ENCODE measurements around the gene NMBR.

- TF ChIP-seq POLR2A (IDR thresholded peaks at IDR 0.05) (no peak), CTCF (IDR thresholded peaks at IDR 0.05) (no peak)
Observed at GRCh38 chr6:142184307-142184706, 37.4 kb upstream of the NMBR start.
